Activated T-cell treated with anti-CD3 and anti-CD28 coated beads, Interleukin-2, amount 50 U/mL, for 4 hours (primary cell): Measurements from ENCODE around the gene SNAP23. TPM values are rescaled to one million over a fixed set of nuclear protein-coding genes. Genes with fewer than 3 reads are reported as not detected.

ENCODE experiments used
- ATAC-seq, 2 donors: fragments of 200-7000 bp; cut with Tn5 transposase; one replicate each; pipeline ENCODE4 v1.10.0; 2021
- DNase-seq: peaks from one replicate; pipeline ENCODE4 v3.0.0-alpha.2; 2020
- H3K27me3 Mint-ChIP-seq: one replicate; pipeline ENCODE4 v1.8.0; 2021; ENCODE audit warnings: low read depth, mixed read lengths
- H3K36me3 Mint-ChIP-seq: one replicate; pipeline ENCODE4 v1.8.0; 2022; ENCODE audit warnings: mixed read lengths; ENCODE audit not compliant: insufficient read depth
- H3K4me1 Mint-ChIP-seq: one replicate; pipeline ENCODE4 v1.8.0; 2021; ENCODE audit warnings: low read depth, mixed read lengths
- H3K4me3 Mint-ChIP-seq: one replicate; pipeline ENCODE4 v1.8.0; 2021; ENCODE audit warnings: mild to moderate bottlenecking, moderate library complexity, mixed read lengths
- H3K9me3 Mint-ChIP-seq: one replicate; pipeline ENCODE4 v1.8.0; 2021; ENCODE audit warnings: mixed read lengths
- total RNA-seq, 3 donors: library from RNA; stranded (reverse); gene quantifications; one replicate each; pipeline ENCODE4 v1.2.1, GENCODE V29; 2021

The SNAP23 gene
- total RNA-seq, 3 donors from 2014 or later = 40.2 to 49.6 (median 45.5) TPM

GRCh38 chr15:42482701-42483100, 12.7 kb upstream of the SNAP23 start:
- Mint-ChIP-seq H3K27me3 (no peaks in the 10 kb centered on the region), H3K36me3 (peaks cover 18% of the 10 kb centered on the region), H3K4me3 (no peak overlapping the region), H3K9me3 (peaks cover 5% of the 10 kb centered on the region), H3K4me1 (peaks cover 13% of the 10 kb centered on the region)
- ATAC-seq (no peak), DNase-seq (no peak)

GRCh38 chr15:42483677-42484076, 11.8 kb upstream of the SNAP23 start:
- ATAC-seq = no peak
- DNase-seq = no peak
- H3K36me3 Mint-ChIP-seq = peaks cover 23% of the 10 kb centered on the region
- no peak overlapping the region for H3K4me3 Mint-ChIP-seq
- no peaks in the 10 kb centered on the region for H3K27me3 Mint-ChIP-seq
- H3K4me1 Mint-ChIP-seq = peaks cover 21% of the 10 kb centered on the region
- peaks cover 5% of the 10 kb centered on the region for H3K9me3 Mint-ChIP-seq

GRCh38 chr15:42490291-42490670, 5.2 kb upstream of the SNAP23 start:
- Mint-ChIP-seq H3K4me1 (peaks cover 49% of the 10 kb centered on the region), H3K4me3 (peak overlapping the region; percentile 99), H3K36me3 (peaks cover 7% of the 10 kb centered on the region), H3K27me3 (no peaks in the 10 kb centered on the region), H3K9me3 (no peaks in the 10 kb centered on the region)
- ATAC-seq (no peak), DNase-seq (no peak)

GRCh38 chr15:42490671-42491538, 4.5 kb upstream of the SNAP23 start, which contains the start of gene ZNF106:
TSS of gene ZNF106 (minus strand) at chr15:42491141. CDS start at chr15:42472289, 18,852 bp downstream.
- peaks cover 5% of the 10 kb centered on the region for H3K36me3 Mint-ChIP-seq
- peaks cover 54% of the 10 kb centered on the region for H3K4me1 Mint-ChIP-seq
- peak within 1 kb of the TSS; percentile 99 for H3K4me3 Mint-ChIP-seq
- peak; percentile 80 for DNase-seq
- H3K27me3 Mint-ChIP-seq = no peaks in the 10 kb centered on the region
- ATAC-seq = peak; percentile 58 to 71
- H3K9me3 Mint-ChIP-seq = no peaks in the 10 kb centered on the region

GRCh38 chr15:42491539-42492225, 3.8 kb upstream of the SNAP23 start:
- ATAC-seq = no peak
- H3K9me3 Mint-ChIP-seq = no peaks in the 10 kb centered on the region
- no peak for DNase-seq

GRCh38 chr15:42493679-42494078, 1.8 kb upstream of the SNAP23 start:
- Mint-ChIP-seq H3K27me3 (no peaks in the 10 kb centered on the region), H3K4me1 (peaks cover 60% of the 10 kb centered on the region), H3K4me3 (peak overlapping the region; percentile 31), H3K36me3 (no peaks in the 10 kb centered on the region), H3K9me3 (no peaks in the 10 kb centered on the region)
- ATAC-seq = no peak
- DNase-seq = no peak

More at GRCh38 chr15:42491539-42492225, 3.8 kb upstream of the SNAP23 start:
- Mint-ChIP-seq H3K4me1 (peaks cover 62% of the 10 kb centered on the region), H3K27me3 (no peaks in the 10 kb centered on the region), H3K36me3 (peaks cover 5% of the 10 kb centered on the region), H3K4me3 (peak overlapping the region; percentile 99)

- Mint-ChIP-seq H3K4me1 (peaks cover 64% of the 10 kb centered on the region), H3K27me3 (no peaks in the 10 kb centered on the region), H3K9me3 (no peaks in the 10 kb centered on the region), H3K4me3 (peak overlapping the region; percentile 97), H3K36me3 (no peaks in the 10 kb centered on the region)
- ATAC-seq = no peak
- no peak for DNase-seq
Measured at GRCh38 chr15:42494998-42495360, 455 bp upstream of the SNAP23 start.

GRCh38 chr15:42498212-42499068, 3.0 kb downstream of the SNAP23 start:
- peaks cover 1% of the 10 kb centered on the region for H3K36me3 Mint-ChIP-seq
- no peaks in the 10 kb centered on the region for H3K9me3 Mint-ChIP-seq
- H3K4me1 Mint-ChIP-seq = peaks cover 65% of the 10 kb centered on the region
- DNase-seq (no peak), ATAC-seq (no peak)
- H3K27me3 Mint-ChIP-seq = no peaks in the 10 kb centered on the region
- H3K4me3 Mint-ChIP-seq = no peak overlapping the region

GRCh38 chr15:42499858-42500609, 4.6 kb downstream of the SNAP23 start:
- ATAC-seq = no peak
- DNase-seq = no peak
- H3K36me3 Mint-ChIP-seq = peaks cover 1% of the 10 kb centered on the region
- H3K27me3 Mint-ChIP-seq = no peaks in the 10 kb centered on the region
- no peak overlapping the region for H3K4me3 Mint-ChIP-seq
- H3K9me3 Mint-ChIP-seq = no peaks in the 10 kb centered on the region
- peaks cover 49% of the 10 kb centered on the region for H3K4me1 Mint-ChIP-seq

GRCh38 chr15:42502477-42502876, 7.0 kb downstream of the SNAP23 start:
- ATAC-seq (no peak), DNase-seq (no peak)
- H3K36me3 Mint-ChIP-seq = peaks cover 1% of the 10 kb centered on the region
- H3K4me1 Mint-ChIP-seq = peaks cover 31% of the 10 kb centered on the region
- H3K9me3 Mint-ChIP-seq = no peaks in the 10 kb centered on the region
- H3K4me3 Mint-ChIP-seq = no peak overlapping the region
- H3K27me3 Mint-ChIP-seq = no peaks in the 10 kb centered on the region

- ATAC-seq (no peak), DNase-seq (no peak)
- Mint-ChIP-seq H3K36me3 (peaks cover 2% of the 10 kb centered on the region), H3K4me1 (peaks cover 22% of the 10 kb centered on the region), H3K27me3 (no peaks in the 10 kb centered on the region), H3K9me3 (no peaks in the 10 kb centered on the region), H3K4me3 (no peak overlapping the region)
Measured at GRCh38 chr15:42503825-42504224, 8.4 kb downstream of the SNAP23 start.

GRCh38 chr15:42504631-42505030, 9.2 kb downstream of the SNAP23 start:
- Mint-ChIP-seq H3K4me3 (no peak overlapping the region), H3K9me3 (no peaks in the 10 kb centered on the region), H3K4me1 (peaks cover 17% of the 10 kb centered on the region), H3K27me3 (no peaks in the 10 kb centered on the region), H3K36me3 (peaks cover 4% of the 10 kb centered on the region)
- ATAC-seq (no peak), DNase-seq (no peak)

GRCh38 chr15:42507514-42507913, 12.1 kb downstream of the SNAP23 start:
- H3K4me3 Mint-ChIP-seq = no peak overlapping the region
- no peaks in the 10 kb centered on the region for H3K27me3 Mint-ChIP-seq
- peaks cover 6% of the 10 kb centered on the region for H3K36me3 Mint-ChIP-seq
- peaks cover 2% of the 10 kb centered on the region for H3K4me1 Mint-ChIP-seq
- no peak for DNase-seq
- ATAC-seq = no peak
- no peaks in the 10 kb centered on the region for H3K9me3 Mint-ChIP-seq
